ENCODE measurements around the gene EHBP1L1. TPM values are rescaled to one million over a fixed set of nuclear protein-coding genes. Genes with fewer than 3 reads are reported as not detected.

The EHBP1L1 gene
- total and polyA plus RNA-seq, 2 of the 13 experiments (the other 11 are each of a cell fraction or from before 2014, with no cell fraction given), result 8.3 to 10.6 TPM

DNA sequence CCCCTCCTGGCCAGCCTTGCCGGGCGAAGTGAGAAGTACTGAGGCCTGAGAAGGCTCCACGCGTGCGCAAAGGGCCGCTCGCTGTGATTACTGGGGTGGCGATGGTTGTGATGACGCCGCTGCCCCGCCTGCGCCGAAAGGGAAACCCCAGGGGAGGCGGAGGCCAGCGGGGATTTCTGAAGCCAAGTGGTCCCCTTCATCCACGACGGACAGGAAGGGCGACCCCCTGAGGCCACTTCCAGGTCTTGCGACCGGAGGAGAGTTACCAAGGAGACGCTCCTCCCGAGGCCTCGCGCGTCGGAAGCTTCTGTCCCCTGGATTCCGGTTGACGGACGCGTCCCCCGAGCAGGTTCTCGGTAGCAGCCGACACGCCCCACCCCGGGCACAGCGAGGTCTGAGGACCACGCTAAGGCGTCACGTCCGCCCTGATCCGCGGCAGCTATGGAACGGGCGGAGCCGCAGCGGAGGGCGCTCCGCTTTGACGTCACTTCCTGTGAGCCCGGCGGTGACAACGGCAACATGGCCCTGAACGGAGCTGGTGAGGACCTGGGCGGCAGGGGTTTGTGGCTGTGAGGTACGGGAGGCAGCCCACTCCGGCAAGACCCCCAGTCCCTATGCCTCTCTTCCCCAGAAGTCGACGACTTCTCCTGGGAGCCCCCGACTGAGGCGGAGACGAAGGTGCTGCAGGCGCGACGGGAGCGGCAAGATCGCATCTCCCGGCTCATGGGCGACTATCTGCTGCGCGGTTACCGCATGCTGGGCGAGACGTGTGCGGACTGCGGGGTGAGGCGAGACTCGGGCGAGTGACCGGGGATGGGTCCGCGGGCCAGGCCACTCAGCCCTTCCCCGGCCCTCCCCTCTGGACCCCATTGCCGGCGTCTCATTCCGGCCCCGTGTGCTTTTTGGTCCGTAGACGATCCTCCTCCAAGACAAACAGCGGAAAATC lies 5.6 kb upstream of the EHBP1L1 start, which contains the start of gene ZNRD2 (continued):
- TF ChIP-seq ZSCAN31 (CRISPR knock-in tag; IDR thresholded peaks at IDR 0.05; ENCODE audit: low read depth) (peak; percentile 24; the same call in 1 of the 2 replicates), PCBP2 (optimal IDR thresholded peaks at IDR 0.05; ENCODE audit: low read depth, low read length, poor library complexity, severe bottlenecking) (no peak), JUND (CRISPR knock-in tag; IDR thresholded peaks at IDR 0.05) (no peak; the same call in 1 of the 2 replicates), RFXAP (CRISPR knock-in tag; IDR thresholded peaks at IDR 0.05; ENCODE audit: borderline replicate concordance) (no peak), FOXK1 (CRISPR knock-in tag; IDR thresholded peaks at IDR 0.05; ENCODE audit: borderline replicate concordance, low read depth) (peak; percentile 99), GTF3A (CRISPR knock-in tag; conservative IDR thresholded peaks at IDR 0.05) (peak; percentile 95; the same call in 1 of the 2 replicates), FOXM1 (CRISPR knock-in tag; IDR thresholded peaks at IDR 0.05) (no peak), DR1 (CRISPR knock-in tag; IDR thresholded peaks at IDR 0.05) (no peak), ZNF44 (CRISPR knock-in tag; IDR thresholded peaks at IDR 0.05) (peak; percentile 64; the same call in 1 of the 2 replicates), POLR2G (IDR thresholded peaks at IDR 0.05; ENCODE audit: low read depth, low read length) (peak; percentile 74), AHDC1 (CRISPR knock-in tag; IDR thresholded peaks at IDR 0.05; ENCODE audit: borderline replicate concordance) (no peak), SNAPC4 (CRISPR knock-in tag; IDR thresholded peaks at IDR 0.05) (no peak; the same call in none of the 2 replicates), JUN (CRISPR knock-in tag; IDR thresholded peaks at IDR 0.05) (no peak; the same call in 1 of the 2 replicates), THAP9 (CRISPR knock-in tag; IDR thresholded peaks at IDR 0.05; ENCODE audit: borderline replicate concordance) (peak; percentile 96)

Measured in HepG2 (cell line).